A549 treated with CORT108297 at 1 μM for 4 hours (cell line): ENCODE measurements around the gene RPL22. TPM values are rescaled to one million over a fixed set of nuclear protein-coding genes. Genes with fewer than 3 reads are reported as not detected.

ENCODE experiments used
- total RNA-seq: library from RNA; stranded (reverse); fragments of 200-300 nt; extraction: Qiagen RNA extraction; gene quantifications from 5 replicates; pipeline ENCODE4 v1.2.3, GENCODE V29; 2022

Gene RPL22
- total RNA-seq = 331 to 457 TPM (median 409 TPM) in 5 replicates

GRCh38 chr1:6199298-6200187 lies at the start of gene RPL22:
RPL22 (minus strand) TSS chr1:6199595; CDS start chr1:6199573, 22 bp downstream.

GRCh38 chr1:6243993-6244392 lies 44.6 kb upstream of the RPL22 start, which contains the start of gene HES3:
HES3 (plus strand) TSS chr1:6244179; CDS start chr1:6244366, 187 bp downstream.

GRCh38 chr1:6205849-6206519 lies 6.6 kb upstream of the RPL22 start, which contains the start of gene RNF207:
RNF207 (plus strand) TSS chr1:6206119; CDS start chr1:6206536, 417 bp downstream.

GRCh38 chr1:6180268-6180706 lies 19.1 kb downstream of the RPL22 start, which contains the start of gene CHD5:
CHD5 (minus strand) TSS chr1:6180321; CDS start chr1:6180023, 298 bp downstream.

Other genes with a start within 250 kb of the RPL22 start
- gene NPHP4, start 207.2 kb downstream of the RPL22 start, total RNA-seq = 3.0 to 5.9 TPM (median 5.4 TPM) in 5 replicates
- gene KCNAB2, start 153.7 kb downstream of the RPL22 start, total RNA-seq = 7.6 to 9.6 TPM (median 8.0 TPM) in 5 replicates
- 0.76 to 1.3 TPM (median 0.83 TPM) in 5 replicates for gene CHD5, start 19.3 kb downstream of the RPL22 start, total RNA-seq
- 10.8 to 21.2 TPM (median 18.4 TPM) in 5 replicates for gene RNF207, start 6.5 kb upstream of the RPL22 start, total RNA-seq
- 52.0 to 61.1 TPM (median 55.9 TPM) in 5 replicates for gene ICMT, start 36.4 kb upstream of the RPL22 start, total RNA-seq
- gene HES3, start 44.6 kb upstream of the RPL22 start, total RNA-seq = not detected in 5 replicates
- gene GPR153, start 61.5 kb upstream of the RPL22 start, total RNA-seq = 0.76 to 1.5 TPM (median 1.4 TPM) in 5 replicates
- 57.8 to 83.1 TPM (median 78.4 TPM) in 5 replicates for gene ACOT7, start 194.2 kb upstream of the RPL22 start, total RNA-seq
- 2.2 to 4.6 TPM (median 4.1 TPM) in 5 replicates for gene HES2, start 220.3 kb upstream of the RPL22 start, total RNA-seq
- 0.27 to 0.89 TPM (median 0.61 TPM) in 5 replicates for gene ESPN, start 225.2 kb upstream of the RPL22 start, total RNA-seq